Astrocyte of the hippocampus (primary cell): Measurements from ENCODE around the gene DUSP22.
"Not testable (repeated sequence)": the region's sequence is repeated elsewhere in the genome, so short reads cannot be mapped to it uniquely, and the experiment has no call there.

Source experiments
- DNase-seq: peaks from one replicate; pipeline ENCODE4 v3.0.0; 2011; ENCODE audit warnings: low read depth, low spot score

DUSP22 gene, protein sequence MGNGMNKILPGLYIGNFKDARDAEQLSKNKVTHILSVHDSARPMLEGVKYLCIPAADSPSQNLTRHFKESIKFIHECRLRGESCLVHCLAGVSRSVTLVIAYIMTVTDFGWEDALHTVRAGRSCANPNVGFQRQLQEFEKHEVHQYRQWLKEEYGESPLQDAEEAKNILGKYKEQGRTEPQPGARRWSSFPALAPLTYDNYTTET

DNA sequence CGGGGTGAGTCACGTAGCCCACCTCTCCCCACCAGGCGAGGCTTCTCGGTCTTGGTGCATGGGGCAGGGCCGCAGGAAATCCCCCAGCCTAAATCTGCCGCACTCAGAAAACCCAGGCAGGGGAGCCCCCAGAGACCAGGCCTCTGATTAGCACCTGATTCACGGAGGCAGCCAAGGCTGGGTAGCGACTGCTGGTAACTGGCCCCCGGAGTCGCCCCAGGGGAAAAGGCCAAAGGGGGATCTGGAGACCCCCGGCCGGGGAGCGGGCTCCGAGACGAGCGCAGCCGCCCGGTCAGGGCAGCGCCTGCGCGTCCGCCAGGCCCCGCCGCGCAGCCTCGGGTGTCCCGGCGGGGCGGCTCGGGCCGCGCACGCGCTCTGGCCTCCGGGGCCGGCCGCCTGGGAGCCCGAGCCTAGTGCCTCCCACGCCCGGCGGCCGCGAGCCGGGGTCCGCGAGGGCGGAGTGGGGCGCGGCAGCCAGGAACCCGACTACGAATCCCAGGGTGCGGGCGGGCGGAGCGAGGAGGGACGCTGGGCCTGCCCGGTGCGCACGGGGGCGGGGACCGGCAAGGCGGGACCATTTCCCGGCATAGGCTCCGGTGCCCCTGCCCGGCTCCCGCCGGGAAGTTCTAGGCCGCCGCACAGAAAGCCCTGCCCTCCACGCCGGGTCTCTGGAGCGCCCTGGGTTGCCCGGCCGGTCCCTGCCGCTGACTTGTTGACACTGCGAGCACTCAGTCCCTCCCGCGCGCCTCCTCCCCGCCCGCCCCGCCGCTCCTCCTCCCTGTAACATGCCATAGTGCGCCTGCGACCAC, at the start of gene DUSP22:
DUSP22 (plus strand) TSS at position 791 of the 809 bp plus-strand sequence. CDS start 53 bp downstream, outside the sequence.
- peak; percentile 94 for DNase-seq

DNA sequence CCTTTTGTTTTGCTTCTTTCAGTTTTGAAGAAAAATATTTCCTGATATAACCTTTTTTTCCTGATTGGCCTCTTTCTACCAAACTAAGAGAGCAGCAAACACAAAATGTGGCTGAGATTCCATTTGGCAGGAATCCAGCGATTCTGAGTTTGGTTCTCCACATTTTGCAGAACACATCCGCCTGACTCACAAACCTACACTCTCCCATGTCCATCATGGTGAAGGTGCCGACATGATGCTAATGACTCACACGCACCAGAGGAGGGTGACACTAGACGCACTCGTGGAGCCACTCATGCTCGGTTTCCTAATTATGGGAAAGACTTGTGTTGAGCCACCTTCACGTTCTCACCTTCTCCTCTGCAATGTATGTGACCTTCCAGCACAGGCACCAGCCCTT, 45.9 kb upstream of the DUSP22 start:
- no peak for DNase-seq

DNA sequence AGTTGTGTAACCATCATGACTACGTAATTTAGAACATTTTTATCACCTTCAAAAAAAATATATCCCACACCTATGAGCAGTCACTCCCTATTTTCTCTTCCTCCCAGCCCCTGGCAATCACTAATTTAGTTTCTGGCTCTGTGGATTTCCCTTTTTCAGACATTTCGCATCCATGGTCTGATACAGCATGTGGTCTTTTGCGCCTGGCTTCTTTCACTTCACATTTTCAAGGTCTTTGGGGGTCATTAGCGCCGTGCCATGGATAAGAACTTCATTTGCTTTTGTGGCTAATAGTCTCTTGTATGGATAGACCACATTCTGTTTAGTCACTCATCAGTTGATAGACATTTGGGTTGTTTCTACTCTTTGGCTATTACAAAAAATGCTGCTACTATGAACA, 44.9 kb upstream of the DUSP22 start:
- no peak for DNase-seq

DNA sequence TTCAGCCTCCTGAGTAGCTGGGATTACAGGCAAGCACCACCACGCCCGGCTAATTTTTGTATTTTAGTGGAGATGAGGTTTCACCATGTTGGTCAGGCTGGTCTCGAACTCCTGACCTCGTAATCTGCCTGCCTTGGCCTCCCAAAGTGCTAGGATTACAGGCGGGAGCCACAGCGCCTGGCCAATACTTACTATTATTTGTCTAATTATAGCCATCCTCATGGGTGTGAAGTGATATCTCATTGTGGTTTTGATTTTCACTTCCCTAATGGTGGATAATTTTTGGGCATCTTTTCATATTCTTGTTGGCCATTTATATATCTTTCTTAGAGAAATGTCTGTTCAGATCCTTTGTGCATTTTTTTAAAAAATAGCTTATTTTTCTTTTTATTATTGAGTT, 44.2 kb upstream of the DUSP22 start:
- not testable (repeated sequence) for DNase-seq

DNA sequence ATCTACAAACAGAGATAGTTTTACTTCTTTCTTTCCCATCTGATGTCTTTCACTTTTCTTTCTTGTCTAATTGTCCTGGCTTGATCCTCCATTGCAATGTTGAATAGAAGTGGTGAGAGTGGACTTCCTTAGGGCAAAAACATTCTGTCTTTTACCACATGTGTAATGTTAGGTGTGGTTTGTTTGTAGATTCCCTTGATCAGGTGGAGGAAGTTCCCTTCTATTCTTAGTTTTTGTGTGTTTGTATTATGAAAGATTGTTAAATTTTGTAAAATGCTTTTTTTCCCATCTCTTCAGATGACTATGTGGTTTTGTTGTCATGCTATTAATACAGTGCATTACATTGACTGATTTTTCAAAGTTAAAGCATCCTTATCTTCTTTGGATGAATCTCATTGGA, 41.6 kb upstream of the DUSP22 start:
- no peak for DNase-seq

DNA sequence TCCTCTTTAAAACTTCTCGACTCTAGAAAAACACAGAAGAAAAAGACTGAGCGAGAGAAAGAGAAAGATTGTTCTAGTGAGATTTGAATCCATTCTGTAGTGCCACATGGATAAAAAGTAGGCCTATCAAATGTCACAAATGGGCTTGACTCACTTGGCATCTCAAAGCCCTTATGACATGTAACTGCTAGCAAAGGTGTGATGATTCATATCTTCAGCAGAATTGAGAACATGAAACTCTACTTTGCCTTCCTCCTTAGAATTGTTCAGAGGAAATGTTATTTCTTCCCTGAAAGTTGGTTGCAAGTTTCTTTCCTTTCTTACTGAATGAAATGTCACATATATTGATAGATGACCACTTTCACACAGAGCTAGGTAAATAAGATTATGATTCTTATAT, 40.4 kb upstream of the DUSP22 start:
- no peak for DNase-seq

DNA sequence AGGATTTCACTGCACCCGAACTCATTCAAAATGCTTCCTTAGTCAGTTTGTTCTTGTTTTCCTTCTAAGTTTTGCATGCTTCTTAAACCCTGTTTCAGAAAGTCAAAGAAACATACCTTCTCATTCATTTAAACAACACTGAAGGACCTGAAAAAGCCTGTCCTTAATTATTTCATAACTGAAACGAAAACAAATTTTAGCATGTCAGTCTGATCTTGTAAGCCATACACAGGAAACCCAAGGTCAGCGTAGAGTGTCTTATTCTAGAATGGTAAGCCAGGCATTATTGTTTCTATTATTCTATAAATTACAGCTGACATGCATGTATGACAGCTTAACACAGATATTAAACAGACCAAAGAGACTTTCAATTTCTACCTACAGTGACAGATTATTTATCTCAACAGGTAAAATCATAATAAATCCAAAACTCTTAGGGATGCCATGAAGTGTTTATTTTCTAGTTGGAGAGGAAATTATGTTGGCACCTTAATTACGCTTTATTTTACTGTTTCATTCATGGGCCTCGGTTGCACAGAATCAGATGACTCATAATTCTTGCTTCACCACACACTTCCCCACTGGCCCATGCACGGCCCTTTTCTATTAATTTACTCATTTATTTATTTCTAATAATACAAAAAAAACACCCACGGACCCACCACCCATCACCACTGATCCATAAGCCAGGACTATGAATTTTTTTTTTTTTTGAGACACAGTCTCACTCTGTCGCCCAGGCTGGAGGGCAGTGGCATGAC, 39.3 kb upstream of the DUSP22 start:
- no peak for DNase-seq

DNA sequence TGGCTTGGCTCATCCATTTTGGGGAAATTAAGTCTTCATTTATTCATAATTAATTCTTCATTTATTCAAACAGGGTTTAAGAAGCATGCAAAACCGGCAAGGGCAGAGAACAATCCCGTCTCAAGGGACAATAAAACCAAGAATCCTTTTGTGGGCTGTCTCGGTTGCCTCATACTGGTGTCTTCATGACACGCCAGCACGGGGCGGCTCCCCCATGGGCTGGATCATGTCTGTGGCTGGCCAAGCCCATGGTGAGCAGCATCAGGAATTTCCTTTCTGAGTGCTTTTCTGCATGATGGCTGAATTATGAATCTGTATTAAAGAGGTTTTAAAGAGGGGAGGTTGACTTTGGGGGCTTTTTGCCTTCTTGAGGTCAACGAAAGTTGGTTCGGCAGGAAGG, 38.3 kb upstream of the DUSP22 start:
- no peak for DNase-seq

DNA sequence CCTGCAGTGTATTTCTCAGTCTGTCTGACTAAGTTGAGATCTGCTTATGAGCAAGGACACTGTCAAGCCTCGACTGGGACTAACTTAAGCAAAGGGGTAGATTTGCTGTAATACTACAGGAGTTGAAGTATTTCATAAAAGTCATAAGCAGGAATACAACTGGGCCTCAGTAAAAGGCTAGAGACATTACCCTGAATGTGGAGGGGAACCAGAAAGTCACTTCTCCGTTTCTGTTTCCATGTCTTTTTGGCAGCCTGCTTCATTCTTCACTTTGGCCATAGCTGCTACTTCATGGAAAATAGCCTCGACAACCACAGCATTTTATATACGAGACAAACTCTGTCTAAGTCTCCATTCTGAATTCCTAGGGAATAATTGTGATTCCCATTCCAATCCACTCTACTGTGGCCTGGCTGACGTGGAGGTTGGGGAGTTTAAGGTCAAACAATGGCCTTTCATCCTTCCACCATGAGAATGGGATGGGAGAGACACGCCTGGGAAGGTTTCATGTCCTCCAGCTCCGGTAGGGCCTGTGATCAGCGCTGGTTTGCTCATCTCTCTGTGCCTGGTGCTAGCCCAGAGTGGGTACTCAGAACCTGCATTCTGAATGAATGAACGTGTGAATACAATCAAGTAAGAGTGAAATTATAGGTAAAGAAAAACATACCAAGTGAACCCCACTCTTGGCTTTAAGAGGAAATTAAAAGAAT, 37.1 kb upstream of the DUSP22 start:
- no peak for DNase-seq

DNA sequence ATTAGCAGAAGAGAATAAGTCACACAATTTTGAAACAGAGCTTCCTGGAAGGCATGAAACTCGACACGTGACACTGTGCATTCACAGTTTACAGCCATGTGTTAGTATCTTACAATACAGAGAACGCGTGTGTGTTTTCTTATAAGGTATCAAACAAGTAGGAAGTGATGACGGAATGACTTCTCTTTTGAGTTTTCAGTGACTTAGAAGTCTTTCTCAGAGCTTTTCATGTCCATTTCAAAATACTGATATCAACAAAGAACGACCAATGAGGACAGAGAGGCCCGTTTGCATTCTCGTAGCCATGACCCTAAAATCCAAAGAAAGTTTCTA, 36.6 kb upstream of the DUSP22 start:
- no peak for DNase-seq

DNA sequence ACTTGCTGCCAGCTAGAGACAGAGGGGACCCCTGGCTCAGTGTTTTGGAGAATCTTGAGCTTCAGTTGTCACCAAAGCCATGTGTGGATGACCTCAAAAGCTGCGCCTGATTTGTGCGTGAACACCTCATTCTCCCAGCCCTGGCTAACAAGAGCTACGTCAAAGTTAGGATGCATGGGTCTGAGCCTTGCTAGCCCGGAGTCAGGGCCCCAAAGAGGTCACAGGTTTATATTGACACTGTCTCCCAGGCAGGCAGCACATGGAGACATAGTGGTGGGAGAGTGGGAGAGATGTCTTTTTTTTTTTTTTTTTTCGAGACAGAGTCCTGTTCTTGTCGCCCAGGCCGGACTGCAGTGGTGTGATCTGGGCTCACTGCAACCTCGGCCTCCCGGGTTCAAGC, 36.1 kb upstream of the DUSP22 start:
- DNase-seq, result no peak

DNA sequence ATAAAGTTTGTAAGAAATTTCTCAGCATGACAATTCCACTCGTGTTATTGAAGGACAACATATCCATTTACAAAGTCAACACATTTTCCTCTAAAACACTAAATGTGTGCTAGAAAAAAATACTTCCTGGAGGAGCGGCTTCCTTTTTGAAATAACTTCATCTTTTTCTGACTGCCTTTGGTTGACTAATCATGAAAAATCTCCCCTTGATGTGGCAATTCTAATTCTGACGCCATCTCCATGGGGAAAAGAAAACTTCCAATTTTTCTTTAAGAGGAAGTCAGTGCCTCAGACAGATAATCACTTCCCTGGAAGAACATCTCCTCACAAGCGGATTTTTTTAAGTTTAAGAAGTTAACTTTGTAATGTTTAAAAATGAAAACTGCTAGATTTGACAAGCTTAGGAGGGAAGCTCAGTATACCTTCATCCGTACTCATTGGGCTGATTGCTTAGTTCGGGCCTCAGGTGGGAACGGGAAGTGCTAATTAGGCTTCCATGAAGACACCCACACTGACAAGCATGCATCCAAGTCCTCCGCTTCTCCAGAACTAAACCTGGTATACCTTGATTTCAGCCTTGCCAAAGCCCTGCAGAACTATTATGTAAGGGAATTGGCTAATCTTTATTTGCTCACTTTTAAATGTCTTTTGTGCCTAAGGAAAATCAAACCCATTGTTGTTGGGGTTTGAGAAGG, 35.1 kb upstream of the DUSP22 start:
- DNase-seq, result no peak

DNA sequence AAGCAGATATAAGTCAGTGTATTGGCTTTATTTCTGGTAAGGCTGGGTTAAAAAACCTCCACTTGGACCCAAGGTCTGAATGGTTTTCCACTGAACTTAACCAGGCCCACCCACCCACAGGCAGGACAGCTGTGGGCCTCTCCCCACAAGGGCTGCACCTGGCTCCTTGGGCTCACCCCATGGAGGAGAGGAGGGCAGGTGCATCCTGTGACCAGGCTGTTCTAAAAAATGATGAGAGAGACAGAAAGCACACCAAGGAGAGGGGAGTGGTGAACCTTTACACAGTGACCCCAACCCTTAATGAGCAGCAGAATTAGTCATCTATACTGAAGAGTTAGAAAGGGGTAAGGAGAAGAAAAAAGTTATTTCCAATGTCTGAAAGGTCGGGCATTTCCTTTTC, 34.5 kb upstream of the DUSP22 start:
- no peak for DNase-seq

DNA sequence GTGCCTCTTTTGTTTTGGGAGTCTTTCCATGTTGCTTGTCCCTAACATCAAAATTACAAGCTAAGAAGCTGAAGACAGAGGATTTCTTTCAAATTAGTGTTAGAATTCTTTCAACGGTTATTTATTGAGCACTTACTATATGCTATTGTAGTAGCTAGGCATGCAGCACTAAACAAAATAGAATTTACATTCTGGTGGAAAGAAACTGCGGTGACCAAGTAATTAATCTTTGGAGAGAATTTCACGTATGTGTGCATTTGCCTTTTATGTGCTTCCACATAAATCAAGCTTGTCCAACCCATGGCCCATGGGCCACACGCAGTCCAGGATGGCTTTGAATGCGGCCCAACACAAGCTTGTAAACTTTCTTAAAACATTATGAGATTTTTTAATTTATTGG, 33.0 kb upstream of the DUSP22 start:
- no peak for DNase-seq

DNA sequence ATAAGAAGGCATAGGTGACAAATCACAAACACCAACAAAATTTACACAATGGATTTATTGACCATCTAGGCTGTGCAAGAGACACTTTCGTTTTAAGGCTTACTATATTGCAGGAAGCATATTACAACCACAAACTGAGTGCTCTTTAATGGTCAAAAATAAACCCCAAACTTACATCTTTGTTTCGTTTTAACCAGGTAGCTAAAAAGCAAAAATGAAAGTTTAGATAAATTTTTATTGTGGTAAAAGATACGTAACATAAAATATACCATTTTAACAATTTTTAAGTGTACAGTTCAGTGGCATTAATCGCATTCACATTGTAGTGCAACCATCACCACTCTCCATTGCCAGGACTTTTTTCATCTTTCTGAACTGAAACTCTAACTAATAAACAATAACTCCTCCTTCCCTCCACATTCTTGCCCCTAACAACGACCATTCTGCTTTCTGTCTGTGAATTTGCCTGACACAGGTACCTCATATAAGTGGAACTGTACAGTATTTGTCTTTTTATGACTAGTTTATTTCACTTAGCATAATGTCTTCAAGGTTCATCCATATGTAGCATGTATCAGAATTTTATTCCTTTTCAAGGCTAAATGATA, 32.3 kb upstream of the DUSP22 start:
- DNase-seq, result no peak

DNA sequence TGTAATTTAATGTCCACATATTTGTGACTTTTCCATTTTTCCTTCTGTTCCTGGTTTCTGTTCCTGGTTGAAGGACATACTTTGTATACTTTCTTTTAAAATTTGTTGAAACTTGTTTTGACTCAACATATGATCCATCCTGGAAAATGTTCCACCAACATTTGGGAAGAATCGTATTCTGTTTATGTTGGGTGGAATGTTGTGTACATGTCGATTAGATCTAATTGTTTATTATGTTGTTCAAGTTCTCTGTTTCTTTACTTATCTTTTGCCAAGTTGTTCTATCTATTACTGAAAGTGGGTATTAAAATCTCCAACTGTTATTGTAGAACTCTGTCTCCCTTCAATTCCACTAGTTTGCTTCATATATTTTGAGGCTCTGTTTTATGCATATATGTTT, 27.7 kb upstream of the DUSP22 start:
- DNase-seq, result no peak

DNA sequence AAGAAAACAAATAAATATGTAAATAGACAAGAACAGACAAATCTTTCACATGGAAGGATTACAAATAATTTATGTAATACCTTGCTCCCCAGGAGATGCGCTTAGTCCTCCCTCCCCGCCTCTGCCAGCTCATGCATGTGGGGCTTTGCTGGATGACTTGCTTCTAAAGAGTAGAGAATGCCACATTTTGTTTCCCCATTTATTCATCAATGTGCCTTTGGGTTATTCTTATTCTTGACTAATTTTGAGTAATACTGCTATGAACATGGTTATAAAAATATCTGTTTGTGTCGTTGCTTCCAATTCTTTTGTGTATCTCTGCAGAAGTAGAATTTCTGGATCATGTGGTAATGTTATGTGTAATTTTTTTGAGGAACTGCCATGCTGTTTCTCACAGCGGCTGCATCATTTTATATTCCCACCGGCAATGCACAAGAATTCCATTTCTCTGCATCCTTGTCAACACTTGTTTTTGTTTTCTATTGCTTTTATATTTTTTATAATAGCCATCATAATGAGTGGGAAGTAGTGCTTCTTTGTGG, 23.8 kb upstream of the DUSP22 start:
- no peak for DNase-seq

DNA sequence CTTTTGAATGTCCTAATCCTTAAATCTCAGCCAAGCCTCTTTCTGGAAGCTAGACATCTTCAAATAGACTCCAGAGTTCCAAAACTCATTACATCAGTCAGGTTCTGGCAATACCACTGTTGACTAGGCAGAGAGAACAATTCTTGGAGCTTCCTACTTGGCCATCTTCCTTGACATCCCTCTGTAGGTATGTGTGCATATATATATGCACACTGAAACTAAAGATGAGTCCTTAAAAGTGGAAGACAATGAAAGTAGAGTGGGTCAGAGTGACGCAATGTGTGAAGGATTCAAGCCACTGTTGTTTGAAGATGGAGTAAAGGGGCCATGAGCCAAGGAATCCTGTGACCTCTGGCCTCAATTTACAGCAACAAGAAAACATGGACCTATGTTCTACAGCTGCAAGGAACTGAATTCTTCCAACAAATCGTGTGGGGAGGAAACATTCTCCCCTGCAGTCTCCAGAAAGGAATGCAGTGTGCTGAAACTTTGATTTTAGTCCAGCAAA, 18.7 kb upstream of the DUSP22 start:
- DNase-seq, result peak; percentile 6

DNA sequence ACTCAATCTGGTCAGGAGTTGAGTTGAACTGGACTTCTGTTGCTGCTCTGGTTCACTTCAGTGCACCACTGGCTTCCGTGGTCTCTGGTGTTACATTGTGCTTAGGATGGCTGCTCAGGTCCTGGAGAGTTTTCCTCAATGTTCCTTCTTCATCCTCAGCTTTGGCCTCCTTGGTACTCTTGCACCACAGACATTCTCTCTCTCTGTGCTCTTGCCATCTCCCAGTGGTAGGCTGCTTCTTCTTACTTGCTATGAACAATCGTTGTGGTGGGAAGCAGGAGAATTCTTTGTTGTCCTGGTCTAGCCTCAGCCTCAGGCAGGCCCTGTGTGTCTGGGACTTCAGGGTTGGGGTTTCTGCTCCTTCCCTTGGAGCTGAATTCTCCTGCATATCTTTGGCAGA, 14.5 kb upstream of the DUSP22 start:
- DNase-seq, result no peak

DNA sequence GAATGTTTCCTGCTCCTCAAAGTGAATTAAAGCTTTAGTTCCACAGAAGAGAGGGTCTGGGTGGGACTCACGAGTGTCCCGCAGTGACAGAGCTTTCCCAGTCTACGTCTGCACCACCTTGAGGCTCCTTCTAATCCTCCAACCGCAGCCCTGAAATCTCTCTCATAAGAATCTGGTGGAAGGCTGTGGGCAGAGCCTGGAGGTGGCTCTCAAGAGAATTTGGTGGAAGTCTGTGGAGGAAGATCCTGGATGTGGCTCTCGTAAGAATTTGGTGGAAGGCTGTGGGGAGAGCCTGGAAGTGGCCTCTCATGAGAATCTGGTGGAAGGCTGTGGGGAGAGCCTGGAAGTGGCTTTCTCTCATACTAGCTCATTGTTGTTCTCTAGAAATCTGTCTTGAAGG, 13.8 kb upstream of the DUSP22 start:
- no peak for DNase-seq
